ENCODE data around the gene FAM151B. TPM values are rescaled to one million over a fixed set of nuclear protein-coding genes. Genes with fewer than 3 reads are reported as not detected.

FAM151B gene
- total and polyA plus RNA-seq, 2 of the 8 experiments (the other 6 are each of a cell fraction or from before 2014, with no cell fraction given), result 0.62 to 1.1 TPM

DNA sequence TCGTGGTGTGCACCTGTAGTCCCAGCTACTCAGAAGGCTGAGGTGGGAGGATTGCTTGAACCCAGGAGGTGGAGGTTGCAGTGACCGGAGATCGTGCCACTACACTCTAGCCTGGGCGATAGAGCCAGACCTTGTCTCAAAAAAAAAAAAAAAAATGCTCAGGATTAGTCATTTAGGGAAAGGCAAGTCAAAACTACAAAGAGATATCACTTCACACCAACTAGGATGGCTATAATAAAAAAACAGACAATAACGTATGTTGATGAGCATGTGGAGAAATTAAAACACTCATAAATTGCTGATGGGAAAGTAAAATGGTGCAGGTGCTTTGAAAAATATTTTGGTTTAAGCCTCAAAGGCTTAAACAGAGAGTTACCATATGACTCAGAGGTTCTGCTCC is 88.5 kb downstream of the FAM151B start:
- Histone ChIP-seq H4K20me1 (replicated peaks in 1 of 2; ENCODE audit: control insufficient read depth in 1 of 2, insufficient read depth in 2 of 2, low read length in 2 of 2) (no peaks in the 10 kb centered on the region), H3K9ac (replicated peaks in 1 of 4; ENCODE audit: extremely low read depth in 1 of 4, low read depth in 3 of 4, low read length in 3 of 4) (no peak overlapping the region), H3K27me3 (replicated peaks in 1 of 4; ENCODE audit: control insufficient read depth in 3 of 4, extremely low read depth in 1 of 4, insufficient read depth in 3 of 4, low read length in 3 of 4) (peaks cover 0 to 2% (median 0%) of the 10 kb centered on the region in 4 experiments; a peak in 1 of 7 replicates), H4K91ac (replicated peaks; ENCODE audit: insufficient read length, low read length) (no peak overlapping the region), H3K18ac (ENCODE audit: extremely low read depth, low read length) (no peak overlapping the region), H3K27ac (ENCODE audit: low read depth, low read length) (no peak overlapping the region), H3K23ac (ENCODE audit: insufficient read length) (no peak overlapping the region), H4K5ac (ENCODE audit: insufficient read length, low read depth, low read length) (no peak overlapping the region), H2BK5ac (ENCODE audit: low read depth, low read length) (no peak overlapping the region), H3K23me2 (ENCODE audit: low read depth, low read length) (no peaks in the 10 kb centered on the region), H3K14ac (ENCODE audit: insufficient read length) (no peak overlapping the region), H2BK20ac (ENCODE audit: low read length) (no peak overlapping the region), H3K4me2 (ENCODE audit: insufficient read depth in 1 of 2, low read depth in 2 of 2, low read length in 2 of 2) (no peak overlapping the region), H2BK120ac (replicated peaks; ENCODE audit: low read depth, low read length) (no peak overlapping the region), H4K8ac (ENCODE audit: extremely low read depth, insufficient read depth, low read length) (no peak overlapping the region), H3K4me1 (replicated peaks in 1 of 4; ENCODE audit: control insufficient read depth in 3 of 4, insufficient read depth in 4 of 4, low read length in 3 of 4) (no peaks in the 10 kb centered on the region), H2AFZ (ENCODE audit: low read length) (no peak overlapping the region), H2BK15ac (ENCODE audit: low read length) (no peak overlapping the region), H3K79me2 (ENCODE audit: control insufficient read depth in 1 of 2, insufficient read depth in 2 of 2, low read length in 2 of 2) (no peaks in the 10 kb centered on the region), H3K79me1 (ENCODE audit: low read depth, low read length) (no peaks in the 10 kb centered on the region), H3K9me3 (ENCODE audit: insufficient read depth in 2 of 2, low read depth in 1 of 2, low read length in 1 of 2) (no peaks in the 10 kb centered on the region), H3K4me3 (ENCODE audit: extremely low read depth in 1 of 4, insufficient read depth in 2 of 4, low read depth in 3 of 4, low read length in 4 of 4) (no peak overlapping the region), H3K56ac (replicated peaks; ENCODE audit: insufficient read length, low read depth, low read length) (no peak overlapping the region), H2BK12ac (ENCODE audit: low read depth, low read length) (no peak overlapping the region), H2AK5ac (ENCODE audit: low read depth, low read length) (no peak overlapping the region), H3K36me3 (ENCODE audit: control insufficient read depth in 2 of 4, insufficient read depth in 4 of 4, low read length in 3 of 4) (no peaks in the 10 kb centered on the region), H3K4ac (replicated peaks; ENCODE audit: insufficient read length, low read depth, low read length) (no peak overlapping the region)
- ChIA-PET CTCF (ENCODE audit: partially characterized antibody) (interaction anchor here (1.0 kb wide), 1 partner anchor 10 kb away, joined by 3 read pairs; no protein-coding TSS in a partner anchor), POLR2A (ENCODE audit: partially characterized antibody) (interaction anchor here (0.7 kb wide), 1 partner anchor 10 kb away, joined by 4 read pairs; no protein-coding TSS in a partner anchor)
- no peak for TF ChIP-seq JUND (IDR thresholded peaks at IDR 0.05; ENCODE audit: low read length)
- no peak for TF ChIP-seq RNF2 (IDR thresholded peaks at IDR 0.05; ENCODE audit: borderline replicate concordance, low read depth, low read length, missing control alignments, poor library complexity, severe bottlenecking)
- WGBS, 2 experiments (ENCODE audit: extremely low coverage in 1 of 2, insufficient coverage in 1 of 2, insufficient read length in 1 of 2, insufficient replicate concordance in 2 of 2, low coverage in 1 of 2, low lambda C conversion rate in 2 of 2, missing lambda C conversion rate in 1 of 2), result 95% methylated on average over 5 of the region's 5 CpGs; no CpG with 5 or more reads in 1 of the 2 experiments
- DNase-seq (ENCODE audit: low read depth in 1 of 2, low spot score in 2 of 2) (no peak), FAIRE-seq (no peak)
